ENCODE data around the gene PHPT1. TPM values are rescaled to one million over a fixed set of nuclear protein-coding genes. Genes with fewer than 3 reads are reported as not detected.

The PHPT1 gene
- total and polyA plus RNA-seq, 2 of the 13 experiments (the other 11 are each of a cell fraction or from before 2014, with no cell fraction given), result 189 to 192 TPM

DNA sequence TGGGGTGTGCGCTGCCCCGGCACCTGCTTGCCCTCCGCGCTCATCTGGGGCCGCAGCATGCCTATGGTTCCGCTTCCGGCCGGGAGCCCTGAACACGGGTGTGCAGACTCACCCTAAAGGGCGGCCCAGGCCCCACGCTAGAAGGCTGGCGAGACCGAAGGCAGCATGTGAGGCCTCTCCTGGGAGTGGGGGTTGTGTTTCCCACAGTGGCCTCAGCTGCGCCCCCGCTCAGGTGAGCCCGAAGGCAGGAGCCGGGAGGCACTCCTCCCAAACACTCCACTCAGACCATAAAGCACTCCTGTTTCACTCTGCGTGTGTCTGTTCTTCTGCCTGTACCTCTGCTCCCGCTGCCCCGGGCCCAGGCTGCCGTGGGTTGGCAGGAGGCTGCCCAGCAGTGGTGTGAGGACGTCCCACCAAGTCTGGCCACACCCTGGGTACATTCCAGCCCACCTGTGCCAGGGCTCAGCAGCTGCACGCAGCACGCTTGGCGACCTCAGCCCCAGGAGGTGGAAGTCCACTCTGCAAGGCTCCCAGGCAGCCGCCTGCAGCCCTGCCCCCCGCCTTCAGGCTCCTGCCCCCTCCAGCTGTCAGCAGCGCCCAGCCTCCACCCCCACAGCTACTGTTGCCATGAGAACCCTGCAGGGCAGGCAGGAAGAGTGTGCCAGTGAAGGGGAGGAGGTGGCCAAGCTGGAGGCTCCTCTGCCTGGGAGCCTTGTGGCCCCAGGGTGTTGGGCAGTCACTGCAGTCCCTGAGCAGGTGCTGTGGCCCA lies 8.1 kb upstream of the PHPT1 start (continued):
- TF ChIP-seq, protein P1, sequence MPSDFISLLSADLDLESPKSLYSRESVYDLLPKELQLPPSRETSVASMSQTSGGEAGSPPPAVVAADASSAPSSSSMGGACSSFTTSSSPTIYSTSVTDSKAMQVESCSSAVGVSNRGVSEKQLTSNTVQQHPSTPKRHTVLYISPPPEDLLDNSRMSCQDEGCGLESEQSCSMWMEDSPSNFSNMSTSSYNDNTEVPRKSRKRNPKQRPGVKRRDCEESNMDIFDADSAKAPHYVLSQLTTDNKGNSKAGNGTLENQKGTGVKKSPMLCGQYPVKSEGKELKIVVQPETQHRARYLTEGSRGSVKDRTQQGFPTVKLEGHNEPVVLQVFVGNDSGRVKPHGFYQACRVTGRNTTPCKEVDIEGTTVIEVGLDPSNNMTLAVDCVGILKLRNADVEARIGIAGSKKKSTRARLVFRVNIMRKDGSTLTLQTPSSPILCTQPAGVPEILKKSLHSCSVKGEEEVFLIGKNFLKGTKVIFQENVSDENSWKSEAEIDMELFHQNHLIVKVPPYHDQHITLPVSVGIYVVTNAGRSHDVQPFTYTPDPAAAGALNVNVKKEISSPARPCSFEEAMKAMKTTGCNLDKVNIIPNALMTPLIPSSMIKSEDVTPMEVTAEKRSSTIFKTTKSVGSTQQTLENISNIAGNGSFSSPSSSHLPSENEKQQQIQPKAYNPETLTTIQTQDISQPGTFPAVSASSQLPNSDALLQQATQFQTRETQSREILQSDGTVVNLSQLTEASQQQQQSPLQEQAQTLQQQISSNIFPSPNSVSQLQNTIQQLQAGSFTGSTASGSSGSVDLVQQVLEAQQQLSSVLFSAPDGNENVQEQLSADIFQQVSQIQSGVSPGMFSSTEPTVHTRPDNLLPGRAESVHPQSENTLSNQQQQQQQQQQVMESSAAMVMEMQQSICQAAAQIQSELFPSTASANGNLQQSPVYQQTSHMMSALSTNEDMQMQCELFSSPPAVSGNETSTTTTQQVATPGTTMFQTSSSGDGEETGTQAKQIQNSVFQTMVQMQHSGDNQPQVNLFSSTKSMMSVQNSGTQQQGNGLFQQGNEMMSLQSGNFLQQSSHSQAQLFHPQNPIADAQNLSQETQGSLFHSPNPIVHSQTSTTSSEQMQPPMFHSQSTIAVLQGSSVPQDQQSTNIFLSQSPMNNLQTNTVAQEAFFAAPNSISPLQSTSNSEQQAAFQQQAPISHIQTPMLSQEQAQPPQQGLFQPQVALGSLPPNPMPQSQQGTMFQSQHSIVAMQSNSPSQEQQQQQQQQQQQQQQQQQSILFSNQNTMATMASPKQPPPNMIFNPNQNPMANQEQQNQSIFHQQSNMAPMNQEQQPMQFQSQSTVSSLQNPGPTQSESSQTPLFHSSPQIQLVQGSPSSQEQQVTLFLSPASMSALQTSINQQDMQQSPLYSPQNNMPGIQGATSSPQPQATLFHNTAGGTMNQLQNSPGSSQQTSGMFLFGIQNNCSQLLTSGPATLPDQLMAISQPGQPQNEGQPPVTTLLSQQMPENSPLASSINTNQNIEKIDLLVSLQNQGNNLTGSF (CRISPR knock-in tag; IDR thresholded peaks at IDR 0.05), result no peak
- no peak for TF ChIP-seq SOX6 (IDR thresholded peaks at IDR 0.05)
- 0 out of 2 replicates have a peak, but pooled peaks have one; percentile 21 for TF ChIP-seq SOX6 (CRISPR knock-in tag; IDR thresholded peaks at IDR 0.05)
- TF ChIP-seq, protein P2, sequence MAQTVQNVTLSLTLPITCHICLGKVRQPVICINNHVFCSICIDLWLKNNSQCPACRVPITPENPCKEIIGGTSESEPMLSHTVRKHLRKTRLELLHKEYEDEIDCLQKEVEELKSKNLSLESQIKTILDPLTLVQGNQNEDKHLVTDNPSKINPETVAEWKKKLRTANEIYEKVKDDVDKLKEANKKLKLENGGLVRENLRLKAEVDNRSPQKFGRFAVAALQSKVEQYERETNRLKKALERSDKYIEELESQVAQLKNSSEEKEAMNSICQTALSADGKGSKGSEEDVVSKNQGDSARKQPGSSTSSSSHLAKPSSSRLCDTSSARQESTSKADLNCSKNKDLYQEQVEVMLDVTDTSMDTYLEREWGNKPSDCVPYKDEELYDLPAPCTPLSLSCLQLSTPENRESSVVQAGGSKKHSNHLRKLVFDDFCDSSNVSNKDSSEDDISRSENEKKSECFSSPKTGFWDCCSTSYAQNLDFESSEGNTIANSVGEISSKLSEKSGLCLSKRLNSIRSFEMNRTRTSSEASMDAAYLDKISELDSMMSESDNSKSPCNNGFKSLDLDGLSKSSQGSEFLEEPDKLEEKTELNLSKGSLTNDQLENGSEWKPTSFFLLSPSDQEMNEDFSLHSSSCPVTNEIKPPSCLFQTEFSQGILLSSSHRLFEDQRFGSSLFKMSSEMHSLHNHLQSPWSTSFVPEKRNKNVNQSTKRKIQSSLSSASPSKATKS (CRISPR knock-in tag; IDR thresholded peaks at IDR 0.05), result no peak
- no peak for TF ChIP-seq HNRNPLL (IDR thresholded peaks at IDR 0.05; ENCODE audit: low read depth, low read length, poor library complexity, severe bottlenecking)
- TF ChIP-seq DMAP1 (CRISPR knock-in tag; IDR thresholded peaks at IDR 0.05), result no peak; the same call in 1 of the 2 replicates
- TF ChIP-seq, protein P3, sequence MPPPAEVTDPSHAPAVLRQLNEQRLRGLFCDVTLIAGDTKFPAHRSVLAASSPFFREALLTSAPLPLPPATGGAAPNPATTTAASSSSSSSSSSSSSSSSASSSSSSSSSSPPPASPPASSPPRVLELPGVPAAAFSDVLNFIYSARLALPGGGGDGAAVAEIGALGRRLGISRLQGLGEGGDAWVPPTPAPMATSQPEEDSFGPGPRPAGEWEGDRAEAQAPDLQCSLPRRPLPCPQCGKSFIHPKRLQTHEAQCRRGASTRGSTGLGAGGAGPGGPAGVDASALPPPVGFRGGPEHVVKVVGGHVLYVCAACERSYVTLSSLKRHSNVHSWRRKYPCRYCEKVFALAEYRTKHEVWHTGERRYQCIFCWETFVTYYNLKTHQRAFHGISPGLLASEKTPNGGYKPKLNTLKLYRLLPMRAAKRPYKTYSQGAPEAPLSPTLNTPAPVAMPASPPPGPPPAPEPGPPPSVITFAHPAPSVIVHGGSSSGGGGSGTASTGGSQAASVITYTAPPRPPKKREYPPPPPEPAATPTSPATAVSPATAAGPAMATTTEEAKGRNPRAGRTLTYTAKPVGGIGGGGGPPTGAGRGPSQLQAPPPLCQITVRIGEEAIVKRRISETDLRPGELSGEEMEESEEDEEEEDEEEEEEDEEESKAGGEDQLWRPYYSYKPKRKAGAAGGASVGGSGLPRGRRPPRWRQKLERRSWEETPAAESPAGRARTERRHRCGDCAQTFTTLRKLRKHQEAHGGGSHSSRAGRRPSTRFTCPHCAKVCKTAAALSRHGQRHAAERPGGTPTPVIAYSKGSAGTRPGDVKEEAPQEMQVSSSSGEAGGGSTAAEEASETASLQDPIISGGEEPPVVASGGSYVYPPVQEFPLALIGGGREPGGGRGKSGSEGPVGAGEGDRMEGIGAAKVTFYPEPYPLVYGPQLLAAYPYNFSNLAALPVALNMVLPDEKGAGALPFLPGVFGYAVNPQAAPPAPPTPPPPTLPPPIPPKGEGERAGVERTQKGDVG (CRISPR knock-in tag; IDR thresholded peaks at IDR 0.05; ENCODE audit: borderline replicate concordance), result no peak
- TF ChIP-seq ZNF317 (CRISPR knock-in tag; IDR thresholded peaks at IDR 0.05), result 0 out of 2 replicates have a peak, but pooled peaks have one; percentile 29
- TF ChIP-seq SALL1 (CRISPR knock-in tag; IDR thresholded peaks at IDR 0.05), result no peak; the same call in 1 of the 2 replicates
- TF ChIP-seq SIX4 (CRISPR knock-in tag; IDR thresholded peaks at IDR 0.05), result no peak
- no peak for TF ChIP-seq RCOR2 (CRISPR knock-in tag; IDR thresholded peaks at IDR 0.05)
- no peak for TF ChIP-seq PRMT3 (CRISPR knock-in tag; IDR thresholded peaks at IDR 0.05; ENCODE audit: borderline replicate concordance, low read depth)
- no peak for TF ChIP-seq SMC3 (IDR thresholded peaks at IDR 0.05; ENCODE audit: low read length)
- TF ChIP-seq HOXA3 (CRISPR knock-in tag; IDR thresholded peaks at IDR 0.05), result no peak
- TF ChIP-seq, protein P4, sequence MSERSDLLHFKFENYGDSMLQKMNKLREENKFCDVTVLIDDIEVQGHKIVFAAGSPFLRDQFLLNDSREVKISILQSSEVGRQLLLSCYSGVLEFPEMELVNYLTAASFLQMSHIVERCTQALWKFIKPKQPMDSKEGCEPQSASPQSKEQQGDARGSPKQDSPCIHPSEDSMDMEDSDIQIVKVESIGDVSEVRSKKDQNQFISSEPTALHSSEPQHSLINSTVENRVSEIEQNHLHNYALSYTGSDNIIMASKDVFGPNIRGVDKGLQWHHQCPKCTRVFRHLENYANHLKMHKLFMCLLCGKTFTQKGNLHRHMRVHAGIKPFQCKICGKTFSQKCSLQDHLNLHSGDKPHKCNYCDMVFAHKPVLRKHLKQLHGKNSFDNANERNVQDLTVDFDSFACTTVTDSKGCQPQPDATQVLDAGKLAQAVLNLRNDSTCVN (CRISPR knock-in tag; IDR thresholded peaks at IDR 0.05; ENCODE audit: borderline replicate concordance), result no peak
- no peak for TF ChIP-seq ZNF614 (CRISPR knock-in tag; IDR thresholded peaks at IDR 0.05; ENCODE audit: borderline replicate concordance)
- TF ChIP-seq ZNF205 (CRISPR knock-in tag; IDR thresholded peaks at IDR 0.05), result no peak
- no peak for TF ChIP-seq NCOA5 (CRISPR knock-in tag; IDR thresholded peaks at IDR 0.05)

Measured in HepG2 (cell line).